NCI-H2196 treated with DMSO at 0.1 percent for 48 hours (cell line): ENCODE data around the gene TPK1.

Experiments used
- DNase-seq: peaks from one replicate; lab custom pipeline; 2025; ENCODE audit not compliant: unreplicated experiment; lab: John Stamatoyannopoulos, UW

The TPK1 gene

DNA sequence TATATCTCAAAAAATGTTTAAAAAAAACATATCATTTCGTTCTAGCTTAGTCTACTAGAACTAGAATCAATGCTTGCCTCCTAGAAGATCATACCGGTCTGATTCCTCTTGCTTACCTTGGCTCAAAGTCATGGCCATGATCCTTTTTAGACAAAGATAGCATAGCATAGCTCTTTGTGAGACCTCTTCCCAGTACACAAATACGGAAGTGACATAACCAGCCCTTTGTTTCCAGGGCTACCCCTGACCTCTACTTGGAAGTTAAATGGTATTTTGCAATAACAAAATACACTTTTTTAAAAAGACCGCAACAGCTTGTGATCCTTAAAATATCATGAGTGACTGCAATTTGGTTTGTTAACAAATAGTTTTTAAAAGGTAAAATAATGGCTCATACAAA is 301.7 kb downstream of the TPK1 start:
- DNase-seq, result no peak

DNA sequence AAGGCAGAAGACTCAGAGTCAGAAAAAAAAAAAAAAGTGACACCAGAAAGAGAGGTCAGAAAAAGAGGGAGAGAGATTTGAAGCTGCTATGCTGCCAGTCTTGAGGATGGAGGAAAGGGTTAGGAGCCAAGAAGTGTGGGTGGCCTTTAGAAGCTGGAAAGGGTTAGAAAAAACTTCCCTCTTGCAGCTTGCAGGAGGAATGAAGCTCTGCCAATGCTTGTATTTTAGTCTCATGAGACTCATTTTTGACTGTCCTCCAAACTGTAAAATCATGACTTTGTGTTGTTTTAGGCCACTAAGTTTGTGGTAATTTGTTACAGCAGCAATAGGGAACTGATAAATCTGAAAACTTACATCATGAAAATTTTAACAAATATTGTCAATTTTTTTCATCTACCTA is 304.7 kb downstream of the TPK1 start:
- DNase-seq, result no peak

DNA sequence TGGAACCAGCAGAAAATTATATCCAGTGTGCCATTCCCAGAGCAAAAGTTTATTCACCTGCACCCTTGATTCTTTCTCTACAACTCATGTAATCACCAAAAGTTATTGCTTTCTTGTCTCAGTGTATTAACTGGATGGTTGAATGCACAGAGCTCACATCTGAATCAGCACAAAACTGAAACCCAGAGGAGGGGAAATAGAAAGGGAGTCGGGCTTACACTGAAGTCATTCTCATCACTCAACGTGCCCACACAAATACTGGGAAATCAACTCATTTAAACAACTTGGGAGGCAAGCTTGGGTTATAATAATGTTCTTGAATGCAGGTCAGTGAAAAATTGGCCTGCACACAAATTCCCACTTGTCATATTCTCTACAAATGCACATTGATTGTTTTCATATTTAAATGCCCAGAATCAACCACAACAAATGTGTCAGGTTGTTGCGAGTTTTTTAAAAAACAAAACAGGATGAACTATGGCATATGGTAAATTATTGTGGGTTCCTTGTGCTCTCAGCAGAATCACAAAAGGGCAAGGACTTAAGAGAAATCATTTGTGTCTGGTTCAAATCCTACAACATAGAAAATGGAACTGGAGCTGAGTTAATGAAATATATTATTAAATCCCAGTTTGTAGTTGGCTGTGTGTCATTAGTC is 306.5 kb downstream of the TPK1 start:
- no peak for DNase-seq

DNA sequence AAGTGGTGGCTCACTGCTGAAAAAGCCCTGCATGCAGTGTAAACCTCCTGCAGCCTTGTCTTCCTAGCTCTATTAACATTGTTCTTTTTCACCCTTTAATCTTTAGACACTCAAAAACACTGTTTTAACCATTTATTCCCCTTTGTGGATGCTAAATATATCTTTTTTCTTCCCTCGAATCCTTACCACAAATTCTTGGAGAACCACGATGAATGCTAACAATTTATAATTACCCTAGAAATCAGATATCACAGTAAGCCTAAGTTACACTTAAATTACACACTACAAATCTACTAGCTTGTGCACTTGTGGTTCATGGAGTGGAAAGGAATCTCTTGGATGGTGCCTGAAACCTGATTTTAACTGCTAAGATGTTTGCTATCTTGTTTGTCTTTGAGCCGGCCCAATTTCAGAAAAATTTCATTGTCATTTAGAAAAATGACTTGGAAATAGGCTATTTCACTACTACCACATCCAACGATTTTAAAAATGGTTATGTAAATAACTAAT is 307.3 kb downstream of the TPK1 start:
- no peak for DNase-seq

DNA sequence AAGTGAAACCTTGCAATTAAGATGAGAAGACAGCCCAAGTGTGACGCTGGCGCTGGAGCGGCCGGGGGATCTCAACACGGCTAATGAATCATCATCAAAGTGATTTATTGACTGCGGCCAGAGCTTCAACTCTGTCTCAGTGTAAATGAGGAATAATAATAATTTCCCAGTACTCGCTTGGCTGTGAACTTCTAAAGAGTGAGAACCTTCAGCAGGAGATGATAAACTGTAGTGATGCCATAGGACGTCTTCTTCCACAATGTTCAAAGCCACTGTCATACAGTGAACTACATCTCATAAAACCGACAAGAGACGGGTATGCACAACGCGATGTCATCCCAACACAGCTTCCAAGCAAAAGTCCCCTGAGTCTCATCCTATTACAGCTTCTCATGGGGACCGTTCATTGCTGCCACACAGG is 308.8 kb downstream of the TPK1 start:
- DNase-seq, result no peak

DNA sequence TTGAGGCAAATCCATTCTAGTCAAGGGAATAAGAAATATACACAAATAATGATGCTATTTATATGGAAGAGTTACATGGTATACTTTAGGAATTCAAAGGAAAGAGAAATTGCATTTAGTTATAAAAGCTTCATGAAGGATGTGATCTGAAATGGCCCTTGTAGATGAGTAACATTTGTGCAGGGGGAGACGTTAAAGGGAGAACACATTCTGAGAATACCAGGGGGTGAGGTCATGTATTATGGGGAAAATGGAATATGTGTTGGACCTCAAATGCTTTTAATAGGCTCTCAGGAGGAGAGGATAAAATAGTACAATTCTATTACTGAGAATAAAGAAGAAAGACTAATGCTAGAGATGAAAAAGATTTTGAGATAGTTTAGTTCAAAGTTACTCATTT is 309.9 kb downstream of the TPK1 start:
- DNase-seq, result no peak

DNA sequence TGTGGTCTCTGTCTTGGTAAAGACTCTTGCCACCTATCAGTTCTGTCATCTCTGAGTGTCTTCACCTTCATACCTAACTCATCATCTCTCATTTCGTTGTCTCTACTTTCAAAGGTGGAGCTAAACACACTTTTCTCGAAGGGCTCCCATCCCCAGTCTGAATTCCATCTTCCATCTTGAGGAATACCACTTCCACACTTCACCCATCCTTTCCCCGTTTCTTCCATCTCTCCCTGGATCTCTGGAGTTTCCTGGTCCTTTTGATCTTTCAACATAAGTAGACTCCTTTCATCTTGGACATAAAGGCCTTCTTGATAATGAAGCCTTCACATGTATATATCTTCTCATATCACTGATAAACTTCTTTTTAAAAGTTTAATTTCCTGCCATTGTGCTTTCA is 311.6 kb downstream of the TPK1 start:
- no peak for DNase-seq

DNA sequence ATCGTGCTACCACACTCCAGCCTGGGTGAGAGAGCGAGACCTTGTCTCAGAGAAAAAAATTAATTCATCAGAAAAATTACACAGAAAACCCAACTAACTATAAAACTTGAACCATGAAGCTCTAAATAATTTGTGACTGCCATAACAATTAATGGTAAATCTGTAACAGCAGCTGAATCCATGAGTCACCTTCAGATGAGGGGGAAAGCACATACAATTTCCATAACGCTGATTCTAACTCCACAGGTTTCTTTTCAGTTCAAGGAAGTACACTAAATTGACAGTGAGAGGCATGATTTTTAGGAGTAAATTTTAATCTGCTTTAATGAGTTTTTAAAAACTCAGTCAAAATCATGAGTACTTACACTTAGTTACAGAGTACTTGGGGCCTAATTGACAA is 312.2 kb downstream of the TPK1 start:
- DNase-seq, result no peak

DNA sequence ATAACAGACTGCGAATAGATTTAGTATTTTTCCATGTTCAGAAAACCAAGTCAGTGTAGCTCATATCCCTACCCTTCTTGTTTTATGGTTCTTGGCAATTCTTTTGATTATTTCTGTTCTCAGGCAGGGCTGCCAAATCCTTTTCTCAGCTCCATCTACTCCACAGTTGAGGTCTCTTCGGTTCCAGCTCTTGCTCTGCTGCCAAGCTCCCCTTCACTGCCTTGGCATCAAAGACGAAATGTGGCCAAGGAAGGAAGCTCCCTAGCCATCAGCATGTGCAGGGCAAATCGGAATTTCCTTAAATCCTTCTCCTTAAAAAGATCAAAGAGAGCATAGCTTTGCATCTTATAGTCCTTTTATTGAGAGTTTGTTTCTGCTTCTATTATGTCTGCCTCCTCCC is 315.9 kb downstream of the TPK1 start:
- no peak for DNase-seq

DNA sequence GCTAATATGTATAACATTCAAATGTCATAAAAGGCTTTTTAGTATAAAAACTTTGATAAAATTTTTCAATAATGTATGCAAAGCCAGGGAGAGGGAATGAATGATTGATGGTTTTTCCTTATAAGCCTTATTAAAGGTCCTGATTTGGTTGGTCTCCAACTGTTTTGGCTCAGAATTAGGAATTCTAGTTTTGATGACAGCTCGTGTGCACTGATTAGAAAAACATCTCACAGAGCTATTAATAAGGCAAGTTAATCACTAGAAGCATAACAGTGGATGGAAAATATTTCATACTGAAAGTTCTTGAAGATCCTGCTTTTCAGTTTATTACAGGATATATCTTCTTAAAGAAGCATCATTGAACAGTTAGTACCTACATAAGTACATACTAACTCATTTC is 317.5 kb downstream of the TPK1 start:
- no peak for DNase-seq

DNA sequence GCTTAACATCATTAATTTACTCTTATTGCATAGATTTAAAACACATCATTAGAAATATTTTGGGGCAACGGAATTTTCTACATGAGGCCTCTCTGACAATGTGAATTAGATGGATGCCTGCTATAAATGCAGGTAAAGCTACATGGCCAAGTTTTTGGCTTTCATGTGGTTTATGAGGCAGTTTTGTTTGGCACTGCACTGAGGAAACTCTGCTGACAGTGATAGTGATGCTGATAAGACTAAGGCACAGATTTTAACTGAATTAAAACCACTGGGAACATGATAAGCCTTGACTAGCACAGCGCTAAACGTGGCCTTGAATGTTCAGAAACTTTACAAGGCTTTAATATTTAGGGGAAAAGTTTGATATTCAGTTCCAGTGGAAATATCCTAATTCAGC is 318.1 kb downstream of the TPK1 start:
- DNase-seq, result no peak

DNA sequence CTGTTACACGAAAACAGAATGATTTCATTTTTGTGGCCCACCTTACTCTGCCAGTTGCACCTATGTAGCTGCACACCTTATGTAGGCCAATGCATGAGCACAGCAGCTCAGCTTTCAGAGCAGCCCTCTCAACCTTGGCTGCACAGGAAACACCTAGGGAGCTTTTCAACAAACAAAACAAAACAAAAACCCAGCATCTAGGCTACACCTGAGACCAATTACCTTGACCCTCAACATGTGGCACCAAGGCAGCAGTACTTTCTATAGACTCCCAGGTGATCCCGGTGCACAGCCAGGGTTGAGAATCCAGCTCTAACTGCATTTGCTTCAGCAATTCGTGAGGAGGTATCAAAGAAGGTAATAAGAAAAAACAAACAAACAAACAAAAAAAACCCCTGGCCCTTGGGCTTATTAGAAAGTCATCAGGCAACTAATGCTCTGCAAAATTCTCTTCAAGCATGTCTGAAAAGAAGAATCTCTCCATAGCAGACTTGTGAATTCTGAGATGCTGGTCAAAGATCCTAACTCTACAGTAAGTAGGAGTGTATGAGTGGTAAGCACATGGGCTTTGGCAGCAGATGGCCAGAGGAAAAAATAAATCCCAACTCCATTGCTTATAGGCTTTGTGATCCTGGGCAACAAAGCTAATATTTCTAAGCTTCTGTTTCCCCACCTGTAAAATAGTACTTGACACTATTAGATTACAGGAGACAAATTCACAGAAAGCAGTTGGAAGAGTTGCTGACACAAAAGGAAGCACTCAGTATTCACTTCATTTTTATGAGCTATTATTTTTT is 318.9 kb downstream of the TPK1 start:
- no peak for DNase-seq

DNA sequence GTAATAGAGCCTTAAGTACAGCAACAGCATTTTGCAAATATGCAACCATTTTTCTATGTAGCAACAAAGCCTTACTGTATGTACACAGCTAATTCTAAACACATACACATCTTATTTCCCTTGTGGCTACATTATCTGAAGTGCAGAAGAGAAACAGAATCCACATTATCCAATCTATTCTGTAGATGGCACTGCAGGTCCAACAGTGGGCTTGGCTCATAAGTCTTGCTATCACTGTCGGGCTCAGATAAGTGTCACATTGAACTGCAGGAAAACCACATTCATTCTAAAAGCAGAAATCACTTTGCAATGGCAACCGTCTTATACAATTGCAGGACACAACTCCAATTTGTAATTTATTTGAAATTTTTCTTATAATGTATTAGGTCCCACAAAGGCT is 322.5 kb downstream of the TPK1 start:
- no peak for DNase-seq

DNA sequence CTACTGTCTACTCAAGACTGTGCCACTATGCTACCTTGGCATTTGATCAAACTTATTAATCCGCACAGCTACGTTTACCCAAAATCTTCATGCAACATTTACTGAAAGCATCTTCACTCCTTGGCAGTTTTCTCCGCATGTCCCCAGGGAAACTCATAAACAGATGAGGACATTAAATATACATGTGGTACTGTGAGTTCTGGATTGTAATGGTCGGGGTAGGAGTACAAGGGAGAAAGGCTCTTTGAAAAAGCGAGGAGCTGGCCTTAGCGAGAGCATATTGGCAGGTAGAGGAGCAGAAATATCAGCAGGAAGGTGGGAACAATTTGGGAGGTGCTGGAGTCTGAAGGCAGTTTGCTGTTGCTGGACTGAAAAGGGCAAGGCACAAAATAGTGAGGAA is 325.2 kb downstream of the TPK1 start:
- DNase-seq, result no peak

DNA sequence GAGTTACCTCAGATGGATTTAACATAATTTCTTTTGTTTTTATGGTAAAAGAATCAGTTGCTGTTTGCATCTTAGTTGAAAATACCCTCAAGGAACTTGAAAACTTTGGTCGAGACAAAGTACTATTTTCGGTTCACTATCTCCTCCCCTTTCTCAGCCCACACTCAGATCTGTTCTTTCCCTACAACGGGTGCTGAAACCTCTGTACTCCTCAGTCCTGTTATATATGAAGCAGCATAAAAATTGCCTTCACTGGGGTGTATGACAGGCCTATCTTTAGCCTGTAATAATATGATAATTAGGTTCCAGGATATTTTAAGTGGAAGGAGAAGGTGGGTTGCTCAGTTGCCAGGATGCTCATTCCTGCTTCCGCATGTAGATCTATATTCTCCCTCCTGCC is 327.2 kb downstream of the TPK1 start:
- DNase-seq, result no peak

DNA sequence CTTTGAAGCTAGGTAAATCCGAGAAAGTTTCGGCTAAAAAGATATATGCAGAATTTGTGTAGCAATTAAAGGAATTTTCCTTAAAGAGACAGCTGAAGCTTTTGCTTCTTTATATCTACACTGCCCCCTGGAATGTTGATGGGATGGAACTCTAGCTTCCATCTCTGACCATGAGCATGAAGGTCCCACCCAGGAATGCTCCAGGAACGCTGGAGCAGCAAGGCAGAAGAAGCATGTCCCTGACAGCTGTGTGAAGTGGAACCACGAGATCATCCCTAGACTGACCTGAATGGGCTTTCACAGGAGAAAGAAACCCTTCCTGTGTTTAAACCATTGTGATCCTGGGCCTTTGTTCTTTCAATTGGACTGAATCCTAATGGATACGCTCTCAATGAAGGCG is 332.6 kb downstream of the TPK1 start:
- no peak for DNase-seq

DNA sequence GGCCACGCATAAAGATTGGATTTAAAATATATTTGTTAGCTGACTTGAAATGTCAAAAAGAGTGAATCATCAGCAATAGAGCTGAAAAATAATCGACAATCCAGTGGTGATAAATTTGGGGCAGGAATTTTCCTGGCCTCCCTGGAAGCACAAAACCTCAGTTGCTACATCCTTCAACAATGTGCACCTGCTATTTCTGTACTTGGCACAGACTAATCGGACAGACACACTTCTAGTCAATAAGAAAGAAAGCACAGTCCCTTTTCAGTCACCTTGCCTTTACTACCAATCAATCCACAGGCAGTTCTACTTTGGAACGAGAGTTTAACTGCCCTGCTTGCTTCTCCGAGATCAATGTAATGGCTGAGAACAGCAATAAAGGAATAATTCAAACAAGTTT is 335.6 kb downstream of the TPK1 start:
- no peak for DNase-seq

DNA sequence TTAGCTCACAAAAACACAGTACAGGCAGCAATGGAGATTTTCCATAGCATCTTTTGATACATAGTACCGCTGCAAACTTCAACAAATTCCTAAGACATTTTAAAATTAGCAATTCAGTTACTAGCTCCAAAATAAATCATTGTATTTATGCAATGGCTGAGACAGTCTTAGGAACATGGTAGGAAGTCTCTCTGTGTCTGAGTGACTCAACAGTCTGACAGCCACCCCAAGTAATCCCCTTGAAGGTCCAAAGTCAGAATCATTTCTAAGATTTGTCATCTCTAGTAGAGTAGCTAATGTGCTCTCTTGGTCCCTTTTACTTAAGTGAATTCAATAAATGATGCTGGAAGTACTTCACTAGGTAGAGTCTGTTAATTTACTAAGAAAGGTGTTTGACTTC is 338.6 kb downstream of the TPK1 start:
- DNase-seq, result no peak

DNA sequence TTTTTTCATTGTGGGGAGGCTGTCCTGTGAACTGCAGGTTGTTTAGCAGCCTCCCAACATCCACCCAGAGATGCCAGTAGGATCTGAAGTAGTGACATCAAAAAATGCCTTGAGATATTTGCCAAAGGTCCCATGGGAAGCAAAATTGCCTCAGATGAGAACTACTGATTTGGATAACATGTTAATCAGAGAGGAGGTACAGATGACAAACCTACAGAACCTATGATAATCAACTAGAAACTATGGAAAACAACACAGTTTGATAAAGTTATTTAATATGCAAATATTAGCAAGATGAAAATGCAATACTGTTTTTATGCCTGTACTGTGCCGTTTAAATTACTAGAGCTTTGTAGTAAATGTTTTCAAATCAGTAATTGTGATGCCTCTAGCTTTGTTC is 341.5 kb downstream of the TPK1 start:
- DNase-seq, result no peak

DNA sequence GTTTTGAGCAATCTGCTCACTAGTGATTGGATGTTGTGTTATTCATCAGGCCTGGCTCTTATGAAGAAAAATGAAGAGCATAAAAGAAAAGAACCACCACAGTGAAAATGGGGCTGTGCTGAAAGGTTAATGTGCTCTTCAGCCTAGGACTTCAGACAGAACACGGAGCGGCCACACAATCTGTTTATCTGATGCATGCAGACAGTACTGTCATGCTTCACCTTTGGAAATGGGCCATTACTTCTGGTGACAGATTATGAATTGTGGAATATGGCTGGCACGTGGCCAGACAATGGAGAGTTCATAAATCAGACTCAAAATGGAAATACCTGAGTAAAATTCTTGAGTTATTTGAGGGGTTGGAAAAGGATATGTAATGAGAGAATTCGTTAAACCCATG is 346.3 kb downstream of the TPK1 start:
- DNase-seq, result no peak

DNA sequence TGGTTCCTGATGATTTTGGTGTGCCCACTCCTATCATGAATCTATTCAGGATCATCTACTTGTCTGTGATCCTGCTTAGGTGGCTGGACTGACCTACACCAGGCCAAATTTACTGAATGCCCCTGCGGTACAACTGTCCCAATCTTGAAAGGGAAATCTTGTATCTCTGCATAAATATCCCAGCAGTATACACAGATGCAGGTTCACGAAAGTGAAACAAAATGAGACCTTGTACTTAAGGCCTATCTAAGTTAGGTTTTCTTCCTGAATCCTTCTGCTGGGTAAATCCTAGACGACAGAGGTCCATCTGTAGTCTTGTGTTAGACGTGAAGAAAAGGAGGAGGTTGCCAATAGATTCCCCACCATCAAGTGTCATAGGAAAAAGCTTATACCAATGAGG is 346.9 kb downstream of the TPK1 start:
- no peak for DNase-seq

DNA sequence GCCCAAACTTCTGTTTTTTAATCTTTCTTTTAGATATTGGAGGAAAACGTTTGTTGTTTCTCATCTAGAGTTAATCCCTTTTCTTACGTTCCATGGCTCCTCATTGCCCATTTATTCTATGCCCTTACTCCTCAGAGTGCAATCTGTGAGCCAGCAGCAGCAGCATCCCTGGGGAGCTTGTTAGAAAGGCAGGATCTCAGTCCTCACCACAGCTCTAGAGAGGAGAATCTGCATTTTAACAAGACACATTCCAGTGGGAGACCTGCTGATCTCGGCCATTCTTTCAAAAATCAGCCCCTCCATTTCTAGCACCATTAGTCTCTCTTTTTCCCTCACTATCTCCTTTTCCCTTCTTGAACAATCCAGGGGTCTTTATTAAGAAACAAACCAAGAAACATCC is 348.0 kb downstream of the TPK1 start:
- DNase-seq, result no peak

DNA sequence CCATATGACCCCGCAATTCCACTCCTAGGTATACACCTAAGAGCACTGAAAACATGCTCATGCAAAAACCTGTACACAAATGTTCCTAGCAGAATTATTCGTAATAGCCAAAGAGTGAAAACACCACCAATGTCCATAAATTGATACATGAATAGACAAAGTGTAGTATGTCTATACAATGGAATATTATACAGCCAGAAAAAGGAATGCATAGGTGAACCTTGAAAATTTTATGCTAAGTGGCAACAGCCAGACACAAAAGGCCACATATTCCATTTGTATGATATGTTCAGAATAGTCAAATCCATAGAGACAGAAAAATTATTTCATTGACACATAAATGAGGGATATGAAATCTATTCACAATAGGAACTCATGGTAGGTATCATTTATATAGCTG is 351.4 kb downstream of the TPK1 start:
- DNase-seq, result no peak
